Gastroesophageal sphincter (tissue), 4 donors: ENCODE data around the gene AMDHD2. TPM values are rescaled to one million over a fixed set of nuclear protein-coding genes. Genes with fewer than 3 reads are reported as not detected.

Experiments
- ATAC-seq: fragments of 150-250 bp; one replicate; pipeline ENCODE4 v1.9.1; 2016; ENCODE audit warnings: mild to moderate bottlenecking, moderate library complexity
- H3K27ac ChIP-seq, 4 donors: fragments of 200-600 bp; sonication (generic) in 3 of 4; 1 replicate in 3 of 4; 2 replicates in 1 of 4; pipeline ENCODE4 v1.5.1; 2016 to 2019
- H3K27me3 ChIP-seq: fragments of 200-600 bp; sonication (generic); one replicate; pipeline ENCODE4 v1.5.1; 2019
- H3K36me3 ChIP-seq, 2 donors: fragments of 200-600 bp; sonication (generic); one replicate each; pipeline ENCODE4 v1.5.1; 2019; ENCODE audit warnings: control low read depth in 1 of 2
- H3K4me1 ChIP-seq, 3 donors: fragments of 200-600 bp; sonication (generic); 1 replicate in 2 of 3; 2 replicates in 1 of 3; pipeline ENCODE4 v1.5.1; 2016 to 2019; ENCODE audit warnings: control low read depth in 2 of 3
- H3K4me3 ChIP-seq, 2 donors: fragments of 200-600 bp; sonication (generic); one replicate each; pipeline ENCODE4 v1.5.1; 2019; ENCODE audit warnings: mild to moderate bottlenecking in 1 of 2, moderate library complexity in 1 of 2
- H3K9me3 ChIP-seq, 3 donors: fragments of 200-600 bp; sonication (generic); one replicate each; pipeline ENCODE4 v1.5.1; 2017 to 2019; ENCODE audit warnings: control low read depth in 2 of 3
- EP300 ChIP-seq: sonication (generic); formaldehyde crosslinking; IDR thresholded peaks from one replicate; pipeline ENCODE4 v1.6.1; 2017; ENCODE audit warnings: antibody characterized with exemption, mild to moderate bottlenecking
- POLR2A ChIP-seq, 2 donors: fragments of 450-650 bp; IDR thresholded peaks; one replicate each; pipeline ENCODE4 v1.6.1; 2017; ENCODE audit warnings: antibody characterized with exemption in 2 of 2, mild to moderate bottlenecking in 2 of 2, moderate library complexity in 1 of 2
- POLR2AphosphoS5 ChIP-seq: sonication (generic); formaldehyde crosslinking; IDR thresholded peaks from one replicate; pipeline ENCODE4 v1.6.1; 2017; ENCODE audit warnings: antibody characterized with exemption
- WGBS, 2 donors: methylation state at CpG; one replicate each; pipeline ENCODE4 v1.1.5; 2018; ENCODE audit warnings: low coverage in 1 of 2; 5-methylcytosine and 5-hydroxymethylcytosine counted together
- total RNA-seq, 4 donors: library from RNA; depleted of rRNA; stranded (reverse); fragments of >200 nt; gene quantifications; one replicate each; pipeline ENCODE4 v1.1.0, GENCODE V29; 2016
- TF ChIP-seq, protein P1 (sequence below), 4 experiments: fragments of 200-600 bp in 2 of 4; fragments of 450-650 bp in 2 of 4; sonication (generic) in 1 of 4; IDR thresholded peaks; one replicate each; pipeline ENCODE4 v1.5.1; 2017 to 2019; ENCODE audit warnings: antibody characterized with exemption in 4 of 4, mild to moderate bottlenecking in 2 of 4, moderate library complexity in 2 of 4

Gene AMDHD2
- total RNA-seq, 4 donors from 2014 or later, result 14.0 to 29.1 (median 23.4) TPM

GRCh38 chr16:2489581-2489980, 30.6 kb upstream of the AMDHD2 start:
- Histone ChIP-seq H3K36me3 (peaks cover 0 to 28% of the 10 kb centered on the region in 2 donors), H3K27me3 (no peaks in the 10 kb centered on the region), H3K9me3 (no peaks in the 10 kb centered on the region), H3K4me1 (peaks cover 0 to 20% (median 0%) of the 10 kb centered on the region in 3 donors), H3K27ac (no peak overlapping the region), H3K4me3 (no peak overlapping the region)
- ATAC-seq, result no peak
- TF ChIP-seq POLR2AphosphoS5 (no peak), POLR2A (IDR thresholded peaks at IDR 0.05) (no peak), EP300 (no peak)
- TF ChIP-seq, protein P1, sequence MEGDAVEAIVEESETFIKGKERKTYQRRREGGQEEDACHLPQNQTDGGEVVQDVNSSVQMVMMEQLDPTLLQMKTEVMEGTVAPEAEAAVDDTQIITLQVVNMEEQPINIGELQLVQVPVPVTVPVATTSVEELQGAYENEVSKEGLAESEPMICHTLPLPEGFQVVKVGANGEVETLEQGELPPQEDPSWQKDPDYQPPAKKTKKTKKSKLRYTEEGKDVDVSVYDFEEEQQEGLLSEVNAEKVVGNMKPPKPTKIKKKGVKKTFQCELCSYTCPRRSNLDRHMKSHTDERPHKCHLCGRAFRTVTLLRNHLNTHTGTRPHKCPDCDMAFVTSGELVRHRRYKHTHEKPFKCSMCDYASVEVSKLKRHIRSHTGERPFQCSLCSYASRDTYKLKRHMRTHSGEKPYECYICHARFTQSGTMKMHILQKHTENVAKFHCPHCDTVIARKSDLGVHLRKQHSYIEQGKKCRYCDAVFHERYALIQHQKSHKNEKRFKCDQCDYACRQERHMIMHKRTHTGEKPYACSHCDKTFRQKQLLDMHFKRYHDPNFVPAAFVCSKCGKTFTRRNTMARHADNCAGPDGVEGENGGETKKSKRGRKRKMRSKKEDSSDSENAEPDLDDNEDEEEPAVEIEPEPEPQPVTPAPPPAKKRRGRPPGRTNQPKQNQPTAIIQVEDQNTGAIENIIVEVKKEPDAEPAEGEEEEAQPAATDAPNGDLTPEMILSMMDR (IDR thresholded peaks at IDR 0.05), result no peak
- 87 to 100% methylated on average over 3 to 7 of the region's 16 CpGs for WGBS, 2 donors

DNA sequence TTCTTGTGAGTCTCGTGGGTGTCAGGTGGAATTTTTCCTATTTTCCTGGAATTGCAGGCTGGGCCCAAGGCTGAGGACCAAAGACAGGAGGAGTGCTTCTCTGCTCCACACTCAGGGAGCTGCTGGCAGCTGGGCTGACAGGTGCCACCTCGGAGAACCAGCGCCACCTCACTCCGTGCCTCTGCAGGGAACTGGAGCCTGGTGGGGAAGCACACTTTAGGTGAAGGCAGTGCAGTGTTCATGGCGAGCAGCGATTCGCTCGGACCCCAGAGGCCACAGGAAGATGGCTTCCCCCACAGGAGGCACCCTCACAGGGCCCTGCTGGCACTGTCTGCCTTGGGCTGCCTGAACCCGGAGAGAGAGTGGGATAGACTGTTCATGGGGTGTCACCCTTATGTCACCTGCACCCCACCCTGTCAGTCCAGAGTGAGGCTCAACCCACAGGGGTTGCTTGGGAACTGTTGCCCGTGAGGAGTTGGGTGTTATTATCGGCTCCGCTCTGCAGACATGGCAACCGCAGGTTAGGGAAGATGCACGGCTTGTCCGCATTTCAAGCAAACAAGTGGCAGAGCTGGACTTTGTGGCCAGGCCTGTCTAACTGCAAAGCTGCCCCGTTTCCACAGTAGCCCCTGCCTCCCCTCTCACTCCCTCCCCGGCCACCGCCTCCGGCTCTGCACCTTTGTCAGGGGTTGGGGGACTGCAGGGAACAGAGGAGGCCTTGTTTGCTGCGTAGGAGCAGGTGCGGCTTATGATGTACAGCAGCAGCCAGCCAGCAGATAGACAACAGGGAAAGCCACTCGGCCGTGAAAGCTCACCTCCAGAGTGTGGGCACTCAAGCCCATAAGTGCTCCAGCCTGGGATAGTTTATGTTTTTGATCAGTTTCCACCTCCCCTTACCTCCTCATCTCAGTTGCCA, 29.7 kb upstream of the AMDHD2 start:
- no peak for ATAC-seq
- TF ChIP-seq EP300 (no peak), POLR2A (IDR thresholded peaks at IDR 0.05) (no peak), POLR2AphosphoS5 (no peak)
- TF ChIP-seq, protein P1 (IDR thresholded peaks at IDR 0.05), result no peak
- H3K4me3 ChIP-seq, result no peak overlapping the region
- peaks cover 0 to 28% of the 10 kb centered on the region in 2 donors for H3K36me3 ChIP-seq
- no peak overlapping the region for H3K27ac ChIP-seq
- 85 to 95% methylated on average over 4 to 5 of the region's 23 CpGs for WGBS, 2 donors
- no peaks in the 10 kb centered on the region for H3K9me3 ChIP-seq
- no peaks in the 10 kb centered on the region for H3K27me3 ChIP-seq
- H3K4me1 ChIP-seq, result peaks cover 0 to 16% (median 0%) of the 10 kb centered on the region in 3 donors

DNA sequence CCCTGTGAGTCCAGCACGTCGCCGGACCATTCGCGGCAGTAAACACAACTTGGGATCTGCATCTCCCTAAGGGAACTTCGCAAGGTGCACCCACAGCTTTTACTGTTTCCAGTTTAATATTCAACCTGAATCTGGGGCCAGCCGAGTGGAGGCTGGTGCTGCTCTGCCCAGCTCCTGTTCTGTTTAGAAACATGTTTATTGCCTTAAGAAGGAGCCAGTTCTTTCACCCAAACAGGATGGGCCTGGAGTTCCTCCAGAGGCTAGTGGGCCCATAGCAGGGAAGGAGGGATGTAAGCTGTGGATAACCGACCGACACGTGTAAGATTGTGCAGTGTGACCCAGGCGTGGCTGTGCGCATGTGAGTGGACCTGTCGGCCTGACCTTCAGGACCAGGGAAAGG, 27.9 kb upstream of the AMDHD2 start:
- peaks cover 0 to 36% of the 10 kb centered on the region in 2 donors for H3K36me3 ChIP-seq
- H3K9me3 ChIP-seq, result no peaks in the 10 kb centered on the region
- no peak overlapping the region for H3K27ac ChIP-seq
- H3K4me1 ChIP-seq, result peaks cover 0 to 7% (median 2%) of the 10 kb centered on the region in 3 donors
- no peaks in the 10 kb centered on the region for H3K27me3 ChIP-seq
- 77% methylated on average over 3 of the region's 13 CpGs; no CpG with 5 or more reads in 1 of the 2 donors for WGBS, 2 donors
- no peak for TF ChIP-seq POLR2A (IDR thresholded peaks at IDR 0.05)
- no peak for TF ChIP-seq EP300
- no peak for TF ChIP-seq POLR2AphosphoS5
- TF ChIP-seq, protein P1 (IDR thresholded peaks at IDR 0.05), result no peak
- no peak overlapping the region for H3K4me3 ChIP-seq
- ATAC-seq, result no peak

- H3K27me3 ChIP-seq, result no peaks in the 10 kb centered on the region
- peaks cover 0 to 19% (median 15%) of the 10 kb centered on the region in 3 donors for H3K4me1 ChIP-seq
- no peaks in the 10 kb centered on the region for H3K9me3 ChIP-seq
- H3K36me3 ChIP-seq, result peaks cover 0 to 49% of the 10 kb centered on the region in 2 donors
- TF ChIP-seq POLR2A (IDR thresholded peaks at IDR 0.05) (no peak), POLR2AphosphoS5 (no peak), EP300 (no peak)
- TF ChIP-seq, protein P1 (IDR thresholded peaks at IDR 0.05), result no peak
- no peak overlapping the region for H3K27ac ChIP-seq
- no peak overlapping the region for H3K4me3 ChIP-seq
- WGBS, 2 donors, result 95 to 96% methylated on average over 5 to 6 of the region's 6 CpGs
- no peak for ATAC-seq
These were observed 26.6 kb upstream of the AMDHD2 start for GRCh38 chr16:2493605-2494004.
